HG02610 (cell line): Measurements from ENCODE around the gene PPP1R12C.
"Not testable (repeated sequence)": the region's sequence is repeated elsewhere in the genome, so short reads cannot be mapped to it uniquely, and the experiment has no call there.

ENCODE experiments used
- ATAC-seq: cut with Tn5 transposase; IDR thresholded peaks from one replicate; pipeline ENCODE4 v1.9.1; 2021; ENCODE audit warnings: mild to moderate bottlenecking, moderate library complexity; ENCODE audit not compliant: unreplicated experiment

PPP1R12C gene

DNA sequence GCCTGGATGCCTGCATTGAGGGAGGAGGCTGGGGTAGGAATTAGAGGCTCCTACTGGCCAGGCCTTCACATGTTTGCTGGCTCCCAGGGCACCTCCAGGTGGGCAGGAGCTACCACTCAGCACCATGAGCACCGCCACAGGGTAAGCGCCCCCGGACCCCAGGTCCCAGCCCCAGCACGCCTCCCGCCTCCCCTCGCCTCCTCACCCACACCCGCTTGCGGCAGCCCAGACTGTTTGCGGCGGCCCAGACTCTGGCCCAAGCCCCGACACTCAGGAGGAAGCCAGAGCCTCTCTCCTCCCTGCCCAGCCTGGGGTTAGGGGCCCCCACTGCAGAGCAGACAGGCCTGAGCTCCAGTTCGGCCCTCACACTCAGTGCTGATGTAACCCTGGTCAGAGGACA lies 41.1 kb downstream of the PPP1R12C start:
- no peak for ATAC-seq

DNA sequence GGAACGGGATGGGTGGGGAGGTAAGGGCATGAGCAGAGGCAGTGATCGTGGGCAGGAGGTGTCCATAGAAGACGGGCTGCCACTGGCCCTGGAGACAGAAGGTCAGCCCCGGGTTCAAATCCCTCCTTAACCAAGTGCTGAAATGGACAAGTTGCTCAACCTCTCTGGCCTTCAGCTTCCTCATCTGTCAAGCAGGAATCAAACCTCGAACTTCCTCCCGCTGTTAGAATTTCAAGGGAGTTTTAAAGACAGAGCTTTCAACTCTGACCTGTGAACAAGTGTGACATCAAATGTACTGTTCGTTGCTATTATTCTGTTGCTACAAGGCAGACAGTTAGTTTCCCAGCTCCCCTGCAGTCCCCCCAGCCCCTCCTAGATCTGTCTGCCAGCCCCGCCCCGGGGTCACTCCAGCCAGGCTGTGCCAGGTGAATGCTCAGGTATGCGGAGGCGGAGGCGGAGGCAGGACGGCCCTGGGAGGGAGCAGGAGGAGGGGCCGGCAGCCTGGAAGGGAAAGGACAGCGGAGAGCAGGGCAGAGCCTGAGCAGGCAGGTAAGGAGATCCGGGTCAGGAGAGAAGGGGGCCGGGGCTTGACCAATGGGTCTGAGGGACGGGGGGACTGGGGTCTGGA lies 42.0 kb downstream of the PPP1R12C start, which contains the start of gene EPS8L1:
Gene EPS8L1 (plus strand): TSS at position 499 of the 628 bp plus-strand sequence. CDS start 576 bp downstream, outside the sequence.
- no peak for ATAC-seq

DNA sequence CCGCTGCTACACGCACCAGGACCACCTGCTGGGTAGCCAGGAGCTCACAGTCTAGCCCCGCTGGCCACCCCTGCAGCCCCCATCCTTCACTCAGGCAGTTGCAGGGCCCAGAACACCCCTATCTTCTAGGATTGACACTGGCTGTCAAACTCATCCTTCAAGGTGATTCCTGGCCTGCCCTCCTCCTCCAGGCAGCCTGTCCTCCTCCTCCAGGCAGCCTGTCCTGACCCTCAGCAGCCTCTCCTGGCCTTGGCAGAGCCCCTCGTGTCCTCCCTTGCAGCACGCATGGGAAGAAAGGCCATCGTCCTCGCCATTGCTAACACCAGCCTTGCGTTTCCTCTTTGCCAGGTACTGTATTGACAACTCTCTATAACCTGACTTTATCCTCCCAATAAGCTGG lies 45.5 kb downstream of the PPP1R12C start:
- no peak for ATAC-seq

DNA sequence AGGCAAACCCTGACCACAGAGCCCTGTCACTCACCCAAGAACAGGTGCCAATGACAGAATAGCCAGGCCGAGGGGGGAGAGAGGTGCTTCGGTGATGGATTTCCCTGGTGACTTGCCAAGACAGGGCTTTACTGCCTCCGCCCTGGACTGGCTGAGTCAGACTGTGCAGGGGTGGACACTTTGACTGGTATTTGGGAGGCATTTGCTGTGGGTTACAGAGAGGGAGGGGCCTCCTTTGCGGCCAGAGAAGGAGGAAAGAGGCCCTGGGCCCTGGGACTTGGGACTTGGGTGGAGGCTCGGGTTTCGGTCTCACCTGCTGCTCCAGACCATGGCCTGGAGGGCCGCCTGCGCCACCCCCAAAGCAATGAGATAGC lies 46.3 kb downstream of the PPP1R12C start:
- ATAC-seq: no peak

DNA sequence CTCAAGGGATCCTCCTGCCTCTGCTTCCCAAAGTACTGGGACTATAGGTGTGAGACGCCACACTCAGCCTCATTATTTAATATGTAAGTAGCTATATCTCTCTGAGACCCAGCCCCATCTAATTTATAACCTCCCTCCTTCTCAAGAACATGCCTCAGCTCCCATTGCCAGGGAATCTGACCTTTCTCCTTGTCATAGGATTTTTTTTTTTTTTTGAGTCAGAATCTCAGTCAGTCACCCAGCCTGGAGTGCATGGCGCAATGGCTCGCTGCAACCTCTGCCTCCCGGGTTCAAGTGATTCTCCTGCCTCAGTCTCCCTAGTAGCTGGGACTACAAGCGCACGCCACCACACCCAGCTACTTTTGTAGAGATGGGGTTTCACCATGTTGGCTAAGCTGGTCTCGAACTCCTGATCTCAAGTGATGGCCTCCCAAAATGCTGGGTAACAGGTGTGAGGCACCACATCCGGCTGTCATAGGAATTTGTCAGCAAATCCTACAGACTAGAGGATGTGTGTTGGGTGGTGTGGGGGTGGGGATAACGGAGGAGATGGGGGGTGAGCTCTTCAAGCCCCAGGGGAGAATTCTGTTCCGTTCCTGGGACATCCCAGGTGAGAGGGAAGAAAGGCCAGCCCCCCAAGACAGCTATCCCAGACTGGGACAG lies 46.8 kb downstream of the PPP1R12C start:
- no peak for ATAC-seq

DNA sequence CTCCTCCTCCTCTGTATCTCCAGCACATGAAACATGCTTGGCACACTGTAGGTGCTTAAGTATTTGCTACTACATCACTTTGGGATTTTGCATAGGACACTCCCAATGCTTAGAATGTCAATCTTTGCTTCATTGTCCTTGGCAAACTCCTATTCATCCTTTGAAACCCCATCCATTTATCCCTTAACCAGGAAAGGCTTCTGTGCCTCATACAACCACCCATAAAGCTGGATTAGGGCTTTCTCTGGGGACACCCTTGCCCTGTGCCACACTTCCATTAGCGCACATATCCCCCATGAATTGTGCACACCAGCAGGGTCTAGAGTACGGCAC lies 47.6 kb downstream of the PPP1R12C start:
- no peak for ATAC-seq

DNA sequence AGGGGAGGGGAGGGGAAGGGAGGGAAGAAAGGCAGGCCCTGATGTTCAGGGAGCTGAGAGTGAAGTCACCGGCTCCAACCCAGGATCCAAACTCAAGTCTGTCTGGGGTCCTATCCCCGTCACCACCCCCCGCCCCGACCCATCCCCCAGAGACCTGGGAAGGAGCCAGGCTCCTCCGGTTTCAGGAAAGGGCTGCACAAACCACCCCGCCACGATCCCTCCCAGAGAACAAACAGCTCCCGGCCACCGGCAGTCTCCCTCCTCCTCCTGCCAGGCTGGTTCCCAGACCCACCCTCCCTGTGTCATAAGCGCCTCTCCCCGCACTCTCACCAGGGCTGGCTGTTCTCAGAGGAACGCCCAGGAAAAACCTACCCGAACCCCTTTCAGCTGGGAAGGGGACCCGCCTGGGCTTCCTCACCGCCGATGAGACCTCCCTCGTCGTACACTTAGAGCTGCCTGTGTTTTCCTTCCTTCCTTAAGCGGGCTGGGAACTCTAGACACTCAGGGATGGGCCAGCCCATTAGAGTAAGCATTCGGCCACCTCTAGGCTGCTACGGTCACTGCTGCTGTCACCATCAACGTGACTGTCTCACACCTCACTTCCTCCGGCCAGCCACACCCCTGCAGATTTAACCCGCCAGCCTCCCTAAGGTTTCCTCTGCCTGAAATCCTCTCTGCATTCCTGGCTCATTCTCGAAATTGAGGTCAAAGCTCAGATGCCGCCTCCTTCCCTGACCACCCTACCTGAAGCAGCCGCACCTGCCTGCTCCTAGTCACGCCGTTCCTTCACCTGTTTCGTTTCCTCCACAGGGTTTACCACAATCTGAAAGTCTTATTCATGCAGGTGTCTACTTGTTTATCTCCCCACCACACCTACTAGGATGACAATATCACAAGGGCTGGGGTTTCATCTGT lies 48.2 kb downstream of the PPP1R12C start:
- ATAC-seq: no peak

DNA sequence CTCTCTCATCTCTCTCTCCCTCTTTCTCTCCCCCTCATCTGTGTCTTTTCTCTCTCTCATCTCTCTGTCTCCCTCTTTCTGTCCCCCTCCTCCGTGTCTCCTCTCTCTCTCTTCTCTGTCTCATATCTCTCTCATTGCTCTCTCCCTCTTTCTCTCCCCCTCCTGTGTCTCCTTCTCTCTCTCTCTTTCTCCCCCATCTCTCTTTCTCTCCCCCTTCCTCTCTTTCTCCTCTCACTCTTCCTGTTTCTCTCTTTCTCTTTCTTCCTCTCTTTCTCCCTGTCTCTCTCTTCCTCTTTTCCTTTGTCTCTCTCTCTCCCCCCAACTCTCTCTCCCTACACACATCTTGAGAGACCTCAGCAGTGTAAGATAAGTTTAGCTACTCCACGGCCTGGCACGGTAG lies 49.6 kb downstream of the PPP1R12C start:
- no peak for ATAC-seq

DNA sequence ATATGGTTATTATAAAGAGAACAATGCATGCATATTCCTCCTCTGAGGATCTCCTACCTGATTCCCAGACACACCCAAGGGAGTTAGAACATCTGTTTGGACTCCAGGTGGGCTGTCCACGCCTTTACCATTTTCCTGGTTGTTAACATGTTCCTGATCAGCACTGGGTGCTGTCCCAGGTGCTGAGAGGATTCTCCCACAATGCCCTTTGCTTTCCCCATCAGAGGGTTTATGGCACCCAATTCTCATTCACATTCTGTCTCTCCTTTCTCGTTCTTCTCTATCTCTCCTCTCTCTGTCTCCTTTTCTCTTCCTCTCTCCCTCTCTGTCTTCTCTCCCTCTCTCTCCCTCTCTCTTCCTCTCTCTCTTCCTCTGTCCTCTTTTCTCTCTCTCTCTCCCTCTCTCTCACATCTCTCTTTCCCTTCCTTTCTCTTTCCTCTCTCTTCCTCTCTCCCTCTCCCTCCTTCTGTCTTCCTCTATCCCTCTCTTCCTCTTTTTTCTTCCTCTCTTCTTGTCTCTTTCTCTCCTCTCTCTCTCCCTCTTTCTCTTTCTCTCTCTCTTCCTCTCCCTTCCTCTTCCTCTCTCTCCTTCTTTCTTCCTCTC lies 51.2 kb downstream of the PPP1R12C start:
- ATAC-seq: no peak

DNA sequence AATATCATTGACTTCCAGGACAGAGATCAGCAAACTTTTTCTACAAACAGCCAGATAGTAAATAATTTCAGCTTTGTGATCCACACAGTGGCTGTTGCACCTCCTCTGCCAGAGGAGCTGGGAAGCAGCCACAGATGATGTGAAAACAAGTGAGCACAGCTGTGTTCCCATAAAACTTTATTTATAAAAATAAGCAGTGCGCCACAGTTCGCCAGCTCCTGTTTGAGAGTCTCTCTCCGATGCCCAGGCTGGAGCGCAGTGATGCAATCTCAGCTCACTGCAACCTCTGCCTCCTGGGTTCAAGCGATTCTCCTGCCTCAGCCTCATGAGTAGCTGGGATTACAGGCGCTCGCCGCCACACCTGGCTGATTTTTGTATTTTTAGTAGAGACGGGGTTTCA lies 51.9 kb downstream of the PPP1R12C start:
- not testable (repeated sequence) for ATAC-seq

DNA sequence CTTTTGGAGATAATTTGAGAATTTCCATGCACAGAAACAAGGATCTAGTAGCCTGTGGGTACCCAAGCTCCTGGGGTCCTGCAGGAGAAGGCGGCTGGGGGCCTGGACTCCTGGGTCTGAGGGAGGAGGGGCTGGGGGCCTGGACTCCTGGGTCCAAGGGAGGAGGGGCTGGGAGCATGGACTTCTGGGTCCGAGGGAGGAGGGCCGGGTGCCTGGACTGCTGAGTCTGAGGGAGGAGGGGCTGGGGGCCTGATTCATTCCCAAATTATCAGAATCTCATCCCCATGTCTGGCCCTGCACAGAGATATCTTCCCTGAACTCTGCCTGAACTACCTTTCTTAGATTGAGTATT lies 54.0 kb downstream of the PPP1R12C start:
- ATAC-seq: no peak

DNA sequence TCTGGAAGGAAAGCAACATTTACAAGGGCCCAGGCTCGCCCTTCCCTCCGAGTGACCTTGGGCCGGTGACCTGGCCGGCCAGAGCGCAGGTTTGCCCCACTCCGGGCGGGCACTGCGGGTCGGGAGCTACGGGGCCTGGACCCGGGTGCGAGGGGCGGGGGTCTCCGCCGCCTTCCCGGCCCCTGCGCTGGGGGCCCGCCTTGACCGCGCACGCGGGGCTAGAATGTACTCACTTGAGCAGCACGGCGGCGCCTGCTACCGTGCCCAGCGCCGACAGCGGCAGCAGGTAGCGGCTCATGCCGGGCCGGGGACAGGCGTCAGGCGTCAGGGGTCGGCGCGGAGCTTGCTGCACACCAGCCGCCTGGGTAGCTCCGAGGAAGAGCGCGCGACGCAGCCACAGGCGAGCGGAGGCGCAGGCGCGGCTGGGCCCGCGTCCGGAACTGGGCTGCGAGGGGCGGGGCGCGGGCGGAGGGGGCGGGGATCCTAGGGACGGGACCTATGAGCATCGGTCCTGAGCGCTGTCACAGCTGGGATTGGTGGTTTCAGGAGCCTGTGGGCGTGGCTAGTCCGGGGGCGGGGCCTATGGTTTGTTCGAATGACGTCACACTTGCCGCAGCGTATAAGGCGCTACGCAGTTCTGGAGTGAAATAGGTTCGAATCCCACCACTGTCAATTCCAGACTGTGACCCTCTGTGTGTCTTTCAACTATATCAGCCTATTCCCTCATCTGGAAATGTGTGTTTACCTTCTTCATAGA lies 54.5 kb downstream of the PPP1R12C start, which contains the start of gene RDH13:
Gene RDH13 (minus strand): TSS at position 414 of the 757 bp plus-strand sequence. CDS start 116 bp downstream, at position 298.
- peak; percentile 86 for ATAC-seq

DNA sequence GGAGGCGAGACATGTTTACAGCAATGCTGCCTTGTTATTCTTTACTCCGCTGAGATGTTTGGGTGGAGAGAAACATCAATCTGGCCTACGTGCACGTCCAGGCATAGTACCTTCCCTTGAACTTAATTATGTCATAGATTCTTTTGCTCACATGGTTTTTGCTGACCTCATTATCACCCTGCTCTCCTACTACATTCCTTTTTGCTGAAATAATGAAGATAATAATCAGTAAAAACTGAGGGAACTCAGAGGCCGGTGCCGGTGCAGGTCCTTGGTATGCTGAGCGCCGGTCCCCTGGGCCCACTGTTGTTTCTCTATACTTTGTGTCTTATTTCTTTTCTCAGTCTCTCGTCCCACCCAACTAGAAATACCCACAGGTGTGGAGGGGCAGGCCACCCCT lies 57.1 kb downstream of the PPP1R12C start:
- ATAC-seq: not testable (repeated sequence)

DNA sequence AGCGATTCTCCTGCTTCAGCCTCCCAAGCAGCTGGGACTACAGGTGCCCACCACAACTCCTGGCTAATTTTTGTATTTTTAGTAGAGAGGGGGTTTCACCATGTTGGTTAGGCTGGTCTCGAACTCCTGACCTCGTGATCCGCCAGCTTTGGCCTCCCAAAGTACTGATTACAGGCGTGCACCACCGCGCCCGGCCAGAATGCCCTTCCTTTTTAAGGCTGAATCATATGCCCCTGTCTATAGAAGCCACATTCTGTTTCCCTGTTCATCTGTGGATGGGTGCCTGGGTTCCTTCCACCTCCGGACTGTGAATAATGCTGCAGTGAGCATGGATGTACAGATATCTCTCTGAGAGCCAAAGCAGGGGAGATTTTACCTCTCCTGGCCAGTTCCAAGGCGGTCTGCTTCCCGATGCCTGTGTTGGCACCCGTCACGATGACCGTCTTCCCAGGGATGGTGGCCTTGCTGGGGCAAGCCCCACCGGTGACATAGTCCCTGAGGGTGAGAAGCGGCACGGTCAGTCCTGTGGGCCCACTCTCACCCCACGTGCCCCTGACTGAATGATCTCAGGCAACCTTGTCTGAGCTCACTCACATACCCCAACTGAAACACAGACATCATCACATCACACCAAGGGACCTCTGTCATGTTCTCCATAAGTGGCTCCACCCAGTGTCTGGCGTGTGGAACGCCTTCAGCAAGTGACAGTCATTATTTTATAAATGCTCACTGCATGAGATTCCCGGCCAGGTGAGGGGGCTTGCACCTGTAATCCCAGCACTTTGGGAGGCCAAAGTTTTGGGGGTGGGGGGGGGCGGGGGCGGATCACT lies 58.4 kb downstream of the PPP1R12C start:
- ATAC-seq: no peak

DNA sequence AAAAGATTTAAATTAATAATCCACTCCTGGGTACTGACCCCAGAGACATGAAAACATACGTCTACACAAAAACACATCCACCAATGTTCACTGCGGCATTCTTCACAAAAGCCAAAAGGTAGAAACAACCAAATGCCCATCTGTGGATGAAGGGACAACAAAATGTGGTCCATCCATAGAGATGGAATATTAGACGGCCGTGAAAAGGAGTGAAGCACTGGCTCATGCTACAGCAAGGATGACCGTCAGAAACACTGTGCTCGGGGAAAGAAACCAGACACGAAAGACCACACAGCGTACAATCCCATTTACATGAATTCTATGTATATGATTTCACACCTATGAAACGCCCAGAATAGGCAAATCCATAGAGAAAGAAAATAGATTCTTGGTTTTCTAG lies 60.6 kb downstream of the PPP1R12C start:
- no peak for ATAC-seq

DNA sequence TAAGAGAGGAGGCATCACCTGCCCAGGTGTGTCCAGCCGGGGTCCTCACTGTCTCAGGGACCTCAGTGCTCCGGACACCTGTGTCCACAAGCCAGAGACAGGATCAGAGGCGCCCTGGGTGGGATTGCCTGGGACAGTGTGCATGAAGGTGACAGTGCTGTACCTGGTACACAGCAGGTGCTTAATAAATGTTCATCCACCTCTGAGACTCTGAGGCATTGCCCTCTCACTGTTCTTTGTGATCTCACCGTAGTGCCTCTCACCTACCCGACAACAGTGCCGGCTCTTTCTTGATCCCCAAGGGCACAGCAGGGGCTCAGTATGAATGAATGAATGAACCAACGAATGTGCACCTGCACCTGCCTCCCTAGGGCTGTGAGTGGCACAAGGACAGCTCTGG lies 63.7 kb downstream of the PPP1R12C start:
- no peak for ATAC-seq

DNA sequence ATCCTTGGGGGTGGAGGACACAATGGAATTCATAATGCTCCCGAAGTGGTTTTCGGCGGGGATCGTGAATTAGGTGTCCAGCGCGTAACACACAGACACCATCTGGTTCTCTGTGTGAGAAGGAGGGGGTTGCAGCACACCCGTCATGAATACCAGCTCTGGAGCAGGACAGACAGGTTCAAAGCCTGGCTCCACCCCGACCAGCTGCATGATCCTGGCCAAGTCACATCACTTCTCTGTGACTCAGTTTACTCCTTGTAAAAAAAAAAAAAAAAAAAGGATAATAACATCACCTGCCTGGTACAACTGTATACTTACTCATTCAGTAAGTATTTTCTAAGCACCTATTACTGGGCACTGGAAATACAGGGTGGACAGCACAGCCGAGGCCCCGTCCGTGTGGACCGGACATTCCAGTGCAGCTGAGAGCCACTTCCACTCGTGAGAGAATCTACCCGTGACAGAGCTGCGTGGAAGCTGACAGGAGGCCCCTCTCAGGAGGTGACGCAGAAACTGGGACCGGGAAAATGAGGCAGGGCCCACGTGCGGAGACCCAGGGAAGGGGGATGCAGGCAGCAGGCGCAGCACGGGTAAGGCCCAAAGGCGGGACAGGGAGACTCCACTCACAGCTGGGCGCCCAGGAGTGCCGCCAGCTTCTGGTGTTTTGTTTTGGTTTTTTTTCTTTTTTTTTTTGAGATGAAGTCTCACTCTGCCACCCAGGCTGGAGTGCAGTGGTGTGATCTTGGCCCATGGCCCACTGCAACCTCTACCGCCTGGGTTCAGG lies 66.5 kb downstream of the PPP1R12C start:
- no peak for ATAC-seq

DNA sequence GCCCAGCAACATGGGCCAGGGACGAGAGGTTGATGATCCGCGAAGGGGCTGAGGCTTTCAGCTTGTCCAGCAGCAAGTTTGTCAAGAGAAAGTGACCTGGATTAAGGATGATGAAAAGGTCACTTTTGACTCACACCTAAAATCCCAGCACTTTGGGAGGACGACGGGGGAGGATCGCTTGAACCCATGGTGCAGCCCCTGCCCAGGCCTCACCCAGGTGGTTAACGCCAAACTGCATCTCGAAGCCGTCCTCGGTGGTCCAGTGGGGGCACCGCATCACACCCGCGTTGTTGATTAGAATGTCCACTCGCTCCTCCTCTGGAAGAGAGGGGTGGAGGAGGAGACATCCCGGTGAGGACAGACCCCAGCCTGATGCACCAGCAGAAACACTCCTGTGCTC lies 69.0 kb downstream of the PPP1R12C start:
- ATAC-seq: no peak

DNA sequence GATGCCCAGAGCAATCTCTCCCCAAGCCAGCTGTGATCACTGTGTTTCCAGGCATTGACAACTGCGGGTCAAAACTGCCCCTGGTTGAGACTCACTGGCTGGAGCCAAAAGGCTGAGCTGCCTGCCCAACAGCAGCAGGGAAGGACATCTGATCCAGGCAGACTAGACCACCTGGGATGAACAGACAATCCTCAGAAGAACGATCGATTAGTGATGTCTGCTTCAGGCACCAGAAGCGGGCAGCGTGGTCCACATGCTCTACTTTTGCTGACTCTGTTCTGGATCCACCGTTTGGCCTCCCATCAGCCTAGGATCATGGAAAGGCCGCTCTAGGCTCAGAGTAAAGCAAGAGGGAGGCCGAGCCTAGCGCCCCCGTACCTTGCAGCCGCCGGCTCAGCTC lies 69.5 kb downstream of the PPP1R12C start:
- ATAC-seq: no peak
